Activated T-helper 9 cell treated with anti-CD3 and anti-CD28 coated beads, Interleukin-2, amount 50 U/mL, for 16 hours (primary cell): ENCODE data around the gene PCDHGA4.
"Not testable (repeated sequence)": the region's sequence is repeated elsewhere in the genome, so short reads cannot be mapped to it uniquely, and the experiment has no call there.

Experiments
- DNase-seq: peaks from one replicate; pipeline ENCODE4 v3.0.0-alpha.2; 2020; ENCODE audit warnings: low read depth

PCDHGA4 gene

GRCh38 chr5:141354900-141355469 is at the start of gene PCDHGA4:
Gene PCDHGA4 (plus strand): TSS chr5:141355021. CDS start chr5:141355108, 87 bp downstream.
- DNase-seq = no peak

DNA sequence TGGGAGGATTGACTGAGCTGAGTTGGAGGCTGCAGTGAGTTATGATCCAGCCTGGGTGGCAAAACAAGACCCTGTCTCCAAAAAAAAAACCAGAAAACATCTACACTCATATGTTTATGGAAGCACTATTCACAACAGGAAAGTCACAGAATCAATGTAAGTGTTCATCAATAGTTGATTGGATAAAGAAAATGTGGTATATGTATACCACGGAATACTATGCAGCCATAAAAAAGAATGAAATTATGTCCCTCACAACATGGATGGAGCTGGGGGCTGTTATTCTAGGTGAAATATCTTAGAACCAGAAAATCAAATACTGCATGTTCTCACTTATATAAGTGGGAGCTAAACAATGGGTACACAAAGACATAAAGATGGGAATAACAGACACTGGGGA is 48.2 kb upstream of the PCDHGA4 start:
- DNase-seq = no peak

GRCh38 chr5:141313711-141314110 is 41.1 kb upstream of the PCDHGA4 start:
- DNase-seq = no peak

DNA sequence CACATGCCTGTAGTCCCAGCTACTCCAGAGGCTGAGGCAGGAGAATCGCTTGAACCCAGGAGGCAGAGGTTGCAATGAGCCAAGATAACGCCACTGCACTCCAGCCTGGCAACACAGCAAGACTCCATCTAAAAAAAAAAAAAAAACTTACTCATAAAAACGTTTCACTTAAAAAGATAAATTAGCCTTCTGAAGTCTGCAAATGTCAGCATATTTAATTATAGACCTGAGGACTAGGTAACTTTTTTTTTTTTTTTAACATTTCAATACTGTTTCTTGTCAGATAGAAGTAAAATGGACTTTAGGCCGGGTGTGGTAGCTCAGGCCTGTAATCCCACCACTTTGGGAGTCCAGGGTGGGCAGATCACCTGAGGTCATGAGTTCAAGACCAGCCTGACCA is 37.9 kb upstream of the PCDHGA4 start:
- DNase-seq = not testable (repeated sequence)

GRCh38 chr5:141319202-141319601 is 35.6 kb upstream of the PCDHGA4 start:
- no peak for DNase-seq

DNA sequence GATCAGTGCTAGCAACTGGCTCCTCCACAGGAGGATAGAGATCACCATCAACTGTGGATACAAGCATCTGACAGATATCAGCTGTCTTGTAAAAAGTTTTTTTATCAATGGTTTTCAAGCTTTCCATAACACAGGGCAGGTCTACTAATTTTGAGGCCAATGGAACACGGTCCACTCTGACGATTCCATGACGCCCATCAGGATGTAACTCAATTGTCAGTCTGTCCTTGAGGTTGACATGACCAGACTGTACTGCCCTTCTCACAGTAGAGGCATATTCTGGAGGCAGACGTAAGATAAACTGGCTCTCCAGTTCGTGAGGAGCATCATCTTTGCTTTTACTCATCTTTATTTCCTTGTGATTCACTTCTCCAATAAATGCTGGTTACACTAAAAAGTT is 35.1 kb upstream of the PCDHGA4 start:
- DNase-seq = no peak

- DNase-seq = peak; percentile 89
Measured at GRCh38 chr5:141320225-141321169, 34.3 kb upstream of the PCDHGA4 start, which contains the start of gene TAF7. Gene TAF7 (minus strand): TSS chr5:141320784. CDS start chr5:141320044, 740 bp downstream.

GRCh38 chr5:141322261-141322660 is 32.6 kb upstream of the PCDHGA4 start:
- DNase-seq = no peak

DNA sequence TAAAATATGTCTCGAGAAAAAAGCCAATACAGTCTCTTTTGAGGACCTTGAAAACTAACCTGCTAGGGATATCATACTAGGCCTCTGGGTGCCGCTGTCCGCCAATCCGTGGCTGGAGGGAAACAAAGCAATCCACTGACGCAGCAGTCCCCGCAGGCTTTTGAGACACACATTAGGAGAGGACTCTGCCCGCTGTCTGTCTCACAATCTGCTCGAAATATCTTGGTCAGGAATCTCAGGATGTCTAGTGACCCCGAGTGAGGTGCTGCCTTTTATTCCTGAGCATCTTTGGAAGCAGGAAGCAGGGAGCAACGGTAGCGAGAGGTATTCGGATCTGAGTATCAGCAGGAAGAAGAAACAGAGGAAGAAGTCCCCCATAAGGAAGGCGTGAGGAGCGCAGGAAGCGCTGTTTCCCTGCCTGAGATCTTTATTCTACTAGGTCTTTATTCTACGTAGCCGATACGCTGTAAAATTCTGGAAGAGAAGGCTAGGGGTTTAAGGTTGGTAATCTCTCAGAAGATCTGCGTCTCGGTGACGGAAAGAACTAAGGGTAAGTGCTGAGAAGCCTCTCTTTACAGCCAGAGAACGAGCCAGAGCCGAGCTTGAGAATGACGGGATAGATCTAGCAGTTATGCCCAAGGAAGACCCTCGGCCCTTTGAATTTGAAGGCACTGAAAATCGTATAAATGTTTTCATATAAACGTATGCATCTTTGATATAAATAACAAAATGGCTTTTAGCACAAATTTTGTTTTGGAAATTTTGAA is 28.6 kb upstream of the PCDHGA4 start:
- peak; percentile 51 for DNase-seq

GRCh38 chr5:141328231-141328630 is 26.6 kb upstream of the PCDHGA4 start:
- no peak for DNase-seq

DNA sequence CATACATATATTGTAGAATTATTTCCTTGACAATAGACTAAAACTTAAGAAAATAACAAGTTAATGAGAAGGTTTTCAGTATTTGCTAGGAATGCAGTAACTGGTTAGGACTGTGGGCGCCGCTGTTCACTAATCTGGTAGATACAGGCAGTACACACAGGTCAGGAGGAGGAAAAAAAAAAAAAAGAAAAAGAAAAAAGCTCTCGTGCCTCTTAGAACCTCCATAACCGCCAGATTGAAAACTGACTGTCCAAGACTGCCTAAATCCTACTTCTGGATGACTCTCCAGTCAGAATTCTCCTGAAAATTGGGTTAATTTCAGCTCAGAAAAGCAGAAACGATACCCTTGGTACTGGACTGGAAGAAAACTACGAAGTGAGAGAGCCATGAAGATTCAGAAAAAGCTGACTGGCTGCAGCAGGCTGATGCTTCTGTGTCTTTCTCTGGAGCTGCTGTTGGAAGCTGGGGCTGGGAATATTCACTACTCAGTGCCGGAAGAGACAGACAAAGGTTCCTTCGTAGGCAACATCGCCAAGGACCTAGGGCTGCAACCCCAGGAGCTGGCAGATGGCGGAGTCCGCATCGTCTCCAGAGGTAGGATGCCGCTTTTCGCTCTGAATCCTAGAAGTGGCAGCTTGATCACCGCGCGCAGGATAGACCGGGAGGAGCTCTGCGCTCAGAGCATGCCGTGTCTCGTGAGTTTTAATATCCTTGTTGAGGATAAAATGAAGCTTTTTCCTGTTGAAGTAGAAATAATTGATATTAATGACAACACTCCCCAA is 24.3 kb upstream of the PCDHGA4 start, which contains the start of gene PCDHGA1:
Gene PCDHGA1 (plus strand): TSS at position 216 of the 782 bp plus-strand sequence.
- no peak for DNase-seq

- not testable (repeated sequence) for DNase-seq
Measured at GRCh38 chr5:141332571-141332970, 22.2 kb upstream of the PCDHGA4 start.

DNA sequence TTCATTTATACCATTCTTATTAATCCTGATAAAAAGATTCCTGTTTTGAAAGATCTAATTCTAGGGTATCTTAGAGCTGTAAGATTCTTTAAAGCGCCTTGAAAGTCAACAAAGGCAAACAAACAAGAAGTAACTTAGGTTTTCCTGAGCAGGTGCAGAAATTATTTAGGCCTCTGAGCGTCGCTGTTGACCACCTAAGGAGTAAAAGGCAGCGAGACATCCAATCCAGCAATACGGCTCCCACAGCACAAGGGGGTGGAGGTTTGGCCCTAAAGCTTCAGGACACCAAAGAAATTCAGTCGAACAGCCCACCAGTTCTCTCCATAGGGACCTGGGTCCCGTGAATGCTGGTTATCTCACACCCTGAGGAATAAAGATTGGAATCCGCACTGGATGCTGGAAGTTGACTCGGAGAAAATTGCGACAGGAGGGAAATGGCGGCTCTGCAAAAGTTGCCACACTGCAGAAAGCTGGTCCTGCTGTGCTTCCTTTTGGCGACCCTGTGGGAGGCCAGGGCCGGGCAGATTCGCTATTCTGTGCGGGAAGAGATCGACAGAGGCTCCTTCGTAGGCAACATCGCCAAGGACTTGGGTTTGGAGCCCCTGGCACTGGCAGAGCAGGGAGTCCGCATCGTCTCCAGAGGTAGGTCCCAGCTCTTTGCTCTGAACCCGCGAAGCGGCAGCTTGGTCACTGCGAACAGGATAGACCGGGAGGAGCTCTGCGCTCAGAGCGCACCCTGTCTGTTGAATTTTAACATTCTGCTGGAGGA is 16.1 kb upstream of the PCDHGA4 start, which contains the start of gene PCDHGA2:
Gene PCDHGA2 (plus strand): TSS at position 223 of the 769 bp plus-strand sequence.
- DNase-seq = no peak

DNA sequence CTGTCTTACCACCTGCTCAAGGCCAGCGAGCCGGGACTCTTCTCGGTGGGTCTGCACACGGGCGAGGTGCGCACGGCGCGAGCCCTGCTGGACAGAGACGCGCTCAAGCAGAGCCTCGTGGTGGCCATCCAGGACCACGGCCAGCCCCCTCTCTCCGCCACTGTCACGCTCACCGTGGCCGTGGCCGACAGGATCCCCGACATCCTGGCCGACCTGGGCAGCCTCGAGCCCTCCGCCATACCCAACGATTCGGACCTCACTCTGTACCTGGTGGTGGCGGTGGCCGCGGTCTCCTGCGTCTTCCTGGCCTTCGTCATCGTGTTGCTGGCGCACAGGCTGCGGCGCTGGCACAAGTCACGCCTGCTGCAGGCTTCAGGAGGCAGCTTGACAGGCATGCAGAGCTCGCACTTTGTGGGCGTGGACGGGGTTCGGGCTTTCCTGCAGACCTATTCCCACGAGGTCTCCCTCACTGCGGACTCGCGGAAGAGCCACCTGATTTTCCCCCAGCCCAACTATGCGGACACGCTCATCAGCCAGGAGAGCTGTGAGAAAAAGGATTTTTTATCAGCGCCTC is 14.0 kb upstream of the PCDHGA4 start:
- DNase-seq = not testable (repeated sequence)

GRCh38 chr5:141342773-141343172 is 12.0 kb upstream of the PCDHGA4 start:
- DNase-seq = no peak

DNA sequence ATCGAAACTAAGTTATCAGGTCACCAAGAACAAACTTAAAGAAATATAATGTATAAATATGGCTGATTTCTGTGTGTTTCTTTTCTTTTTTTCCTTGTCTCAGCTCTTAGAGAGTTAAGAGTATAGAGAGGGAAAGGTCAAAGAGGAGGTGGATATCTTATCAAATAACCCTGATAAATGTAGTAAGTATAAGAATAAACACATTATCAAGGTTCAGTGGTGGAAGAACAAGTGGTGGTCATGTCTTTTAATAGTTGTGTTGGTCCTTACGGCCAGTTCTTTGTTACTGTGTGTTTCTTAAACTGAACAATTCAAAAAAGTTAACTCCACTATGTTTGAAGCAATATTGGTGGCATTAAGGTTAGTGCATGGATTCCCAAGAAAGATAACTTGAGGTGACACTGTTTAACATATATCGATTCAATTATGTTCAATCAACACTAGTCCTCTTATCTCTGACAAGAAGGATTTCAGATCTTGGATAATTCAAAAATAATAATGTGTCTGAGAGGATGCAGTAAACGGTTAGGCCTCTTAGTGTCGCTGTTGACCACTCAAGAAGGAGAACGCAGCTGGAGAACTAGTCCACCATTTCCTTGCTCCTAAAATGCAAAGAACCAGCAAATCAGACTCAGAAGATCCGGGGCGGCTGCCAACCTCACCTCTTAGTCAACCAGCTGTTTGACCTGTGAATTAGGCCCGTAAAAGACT is 11.4 kb upstream of the PCDHGA4 start, which contains the start of gene PCDHGA3:
Gene PCDHGA3 (plus strand): TSS at position 588 of the 711 bp plus-strand sequence. CDS start 205 bp downstream, outside the sequence.
- DNase-seq = no peak

- no peak for DNase-seq
Measured at GRCh38 chr5:141343953-141344463, 10.8 kb upstream of the PCDHGA4 start.

DNA sequence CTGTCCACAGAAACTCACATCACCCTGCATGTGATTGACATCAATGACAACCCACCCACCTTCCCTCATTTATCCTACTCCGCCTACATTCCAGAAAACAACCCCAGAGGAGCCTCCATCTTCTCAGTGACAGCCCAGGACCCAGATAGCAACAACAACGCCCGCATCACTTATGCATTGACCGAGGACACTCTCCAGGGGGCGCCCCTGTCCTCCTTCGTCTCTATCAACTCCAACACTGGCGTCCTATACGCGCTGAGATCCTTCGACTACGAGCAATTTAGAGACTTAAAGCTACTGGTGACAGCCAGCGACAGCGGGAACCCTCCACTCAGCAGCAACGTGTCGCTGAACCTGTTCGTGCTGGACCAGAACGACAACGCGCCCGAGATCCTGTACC is 9.5 kb upstream of the PCDHGA4 start:
- no peak for DNase-seq

GRCh38 chr5:141346017-141346416 is 8.8 kb upstream of the PCDHGA4 start:
- not testable (repeated sequence) for DNase-seq
